ENCODE measurements around the gene NPTN.
"Not testable (repeated sequence)": the region's sequence is repeated elsewhere in the genome, so short reads cannot be mapped to it uniquely, and the experiment has no call there.

NPTN gene

DNA sequence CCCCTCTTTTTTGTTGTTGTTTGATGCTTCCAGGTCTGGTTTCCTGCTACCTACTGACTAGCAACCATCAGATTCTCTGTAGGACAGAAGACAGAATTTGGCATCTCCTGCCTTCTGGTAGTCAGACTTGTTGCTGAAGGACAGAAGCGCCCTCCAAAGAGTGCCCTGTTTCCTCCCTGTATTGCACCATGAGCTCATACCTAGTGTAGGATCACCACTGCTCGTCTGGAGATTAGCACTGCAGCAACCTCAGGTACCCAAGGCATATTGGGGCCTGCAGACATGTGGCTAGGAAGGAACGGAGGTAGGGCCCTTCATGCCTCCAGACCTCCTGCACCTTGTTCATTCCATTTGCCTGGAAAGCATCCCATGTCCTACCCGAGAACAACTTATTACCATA, 78.1 kb downstream of the NPTN start:
- TF ChIP-seq, protein P1, sequence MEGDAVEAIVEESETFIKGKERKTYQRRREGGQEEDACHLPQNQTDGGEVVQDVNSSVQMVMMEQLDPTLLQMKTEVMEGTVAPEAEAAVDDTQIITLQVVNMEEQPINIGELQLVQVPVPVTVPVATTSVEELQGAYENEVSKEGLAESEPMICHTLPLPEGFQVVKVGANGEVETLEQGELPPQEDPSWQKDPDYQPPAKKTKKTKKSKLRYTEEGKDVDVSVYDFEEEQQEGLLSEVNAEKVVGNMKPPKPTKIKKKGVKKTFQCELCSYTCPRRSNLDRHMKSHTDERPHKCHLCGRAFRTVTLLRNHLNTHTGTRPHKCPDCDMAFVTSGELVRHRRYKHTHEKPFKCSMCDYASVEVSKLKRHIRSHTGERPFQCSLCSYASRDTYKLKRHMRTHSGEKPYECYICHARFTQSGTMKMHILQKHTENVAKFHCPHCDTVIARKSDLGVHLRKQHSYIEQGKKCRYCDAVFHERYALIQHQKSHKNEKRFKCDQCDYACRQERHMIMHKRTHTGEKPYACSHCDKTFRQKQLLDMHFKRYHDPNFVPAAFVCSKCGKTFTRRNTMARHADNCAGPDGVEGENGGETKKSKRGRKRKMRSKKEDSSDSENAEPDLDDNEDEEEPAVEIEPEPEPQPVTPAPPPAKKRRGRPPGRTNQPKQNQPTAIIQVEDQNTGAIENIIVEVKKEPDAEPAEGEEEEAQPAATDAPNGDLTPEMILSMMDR (IDR thresholded peaks at IDR 0.05; ENCODE audit: low read depth, low read length): no peak
- DNase-seq (ENCODE audit: extremely low read depth, low read depth): no peak

DNA sequence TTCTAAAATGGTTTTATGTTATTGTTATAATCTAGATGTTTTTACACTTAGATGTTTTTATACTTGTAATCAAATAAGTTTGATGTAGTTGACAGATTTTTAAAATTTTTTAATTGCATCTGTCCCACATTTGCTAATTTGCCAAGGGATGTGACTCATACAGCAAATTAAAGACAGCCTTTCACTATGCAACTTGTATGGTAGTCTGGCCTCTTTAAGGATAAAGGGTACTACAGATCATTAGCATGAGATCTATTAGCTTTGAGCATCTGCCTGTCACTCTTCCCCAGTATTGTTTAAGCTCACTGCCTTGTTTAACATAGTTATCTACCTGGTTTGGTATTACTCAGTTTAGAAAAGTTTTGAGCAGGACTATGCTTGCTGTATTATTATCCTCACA, 83.0 kb downstream of the NPTN start:
- no peak for DNase-seq (ENCODE audit: extremely low read depth, low read depth)
- TF ChIP-seq, protein P1 (IDR thresholded peaks at IDR 0.05; ENCODE audit: low read depth, low read length): no peak

DNA sequence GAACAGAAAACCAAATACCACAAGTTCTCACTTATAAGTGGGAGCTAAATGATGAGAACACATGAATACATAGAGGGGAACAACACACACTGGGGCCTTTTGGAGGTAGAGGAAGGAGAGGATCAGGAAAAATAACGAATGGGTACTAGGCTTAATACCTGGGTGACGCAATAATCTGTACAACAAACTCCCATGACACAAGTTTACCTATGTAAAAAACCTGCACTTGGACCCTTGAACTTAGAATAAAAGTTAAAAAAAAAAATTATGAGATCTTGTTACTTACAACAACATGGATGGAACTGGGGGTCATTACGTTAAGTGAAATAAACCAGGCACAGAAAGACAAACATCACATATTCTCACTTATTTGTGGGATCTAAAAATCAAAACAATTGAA, 84.3 kb downstream of the NPTN start:
- not testable (repeated sequence) for DNase-seq (ENCODE audit: extremely low read depth, low read depth)

DNA sequence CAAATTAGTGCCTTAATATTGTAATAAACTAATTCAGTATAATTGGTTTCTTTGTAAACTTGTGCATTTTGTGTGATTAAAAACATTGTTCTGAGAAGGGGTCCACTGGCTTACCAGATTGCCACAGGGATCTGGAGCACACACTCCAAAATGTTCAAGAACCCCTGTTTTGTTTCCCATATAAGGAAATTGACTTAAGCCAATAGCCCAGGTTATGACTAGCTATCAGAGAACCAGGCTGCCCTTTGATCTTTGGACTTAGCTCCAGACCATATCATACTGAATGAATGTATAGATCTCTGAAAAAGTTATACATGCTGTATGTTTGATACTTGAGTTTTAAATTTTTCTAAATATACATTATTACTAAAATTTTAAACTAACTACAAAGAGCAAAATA, 91.7 kb downstream of the NPTN start:
- no peak for DNase-seq (ENCODE audit: extremely low read depth, low read depth)
- TF ChIP-seq, protein P1 (IDR thresholded peaks at IDR 0.05; ENCODE audit: low read depth, low read length): no peak

DNA sequence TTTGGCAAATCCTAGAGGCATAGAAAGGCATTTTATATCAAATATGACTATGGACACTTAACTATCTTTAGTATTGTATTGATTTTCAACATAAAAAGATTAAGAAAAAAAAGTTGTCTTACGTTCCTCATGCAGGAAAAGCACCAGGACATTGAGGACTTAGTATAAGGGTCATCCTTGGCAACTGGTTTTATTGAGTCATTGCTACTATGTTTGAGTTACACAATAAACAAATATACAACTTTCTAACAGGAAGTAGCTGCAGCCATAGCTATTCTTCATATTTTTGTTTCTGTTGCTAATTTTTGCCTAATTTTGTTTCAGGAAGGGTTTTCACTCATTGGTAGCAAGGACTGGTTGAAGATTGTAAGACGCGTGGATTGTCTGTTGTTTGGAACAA, 93.0 kb downstream of the NPTN start:
- TF ChIP-seq, protein P1 (IDR thresholded peaks at IDR 0.05; ENCODE audit: low read depth, low read length): no peak
- no peak for DNase-seq (ENCODE audit: extremely low read depth, low read depth)

DNA sequence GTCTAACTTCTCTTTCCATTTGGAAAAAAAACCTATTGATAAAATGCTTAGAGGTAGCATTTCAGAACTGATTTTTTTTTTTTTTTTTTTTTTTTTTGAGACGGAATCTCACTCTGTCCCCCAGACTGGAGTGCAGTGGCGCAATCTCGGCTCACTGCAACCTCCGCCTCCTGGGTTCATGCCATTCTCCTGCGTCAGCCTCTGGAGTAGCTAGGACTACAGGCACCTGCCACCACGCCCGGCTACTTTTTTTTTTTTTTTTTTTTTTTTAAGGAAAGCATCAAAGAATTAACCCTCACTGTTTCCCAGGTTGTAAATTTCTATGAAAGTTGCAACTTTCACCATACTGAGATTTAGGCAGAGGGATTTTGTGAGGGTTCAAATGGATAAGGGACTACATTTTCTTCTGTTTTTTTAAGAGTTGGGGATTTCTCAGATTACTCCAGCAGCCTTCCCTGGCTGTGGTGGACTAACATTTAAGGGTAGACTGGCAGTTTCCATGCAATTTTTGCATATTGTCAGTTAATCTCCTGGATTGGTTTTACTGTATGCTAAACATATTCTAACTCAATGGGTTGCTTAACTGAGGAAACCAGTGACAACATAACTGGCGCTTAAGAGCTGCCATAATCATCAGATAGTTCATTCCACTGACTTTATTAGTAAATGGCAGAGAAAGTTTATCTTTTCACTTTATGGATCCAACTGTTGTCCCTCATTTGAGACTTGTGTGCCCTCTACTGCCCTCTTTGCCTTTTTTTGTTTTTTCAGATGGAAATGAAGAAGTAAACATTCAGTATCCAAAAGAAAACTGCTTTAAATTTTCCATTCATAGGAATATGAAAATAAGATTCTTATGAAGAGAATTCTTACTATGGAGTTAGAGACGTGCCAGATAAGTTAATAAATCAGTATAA, 93.7 kb downstream of the NPTN start:
- TF ChIP-seq, protein P1 (IDR thresholded peaks at IDR 0.05; ENCODE audit: low read depth, low read length): no peak

DNA sequence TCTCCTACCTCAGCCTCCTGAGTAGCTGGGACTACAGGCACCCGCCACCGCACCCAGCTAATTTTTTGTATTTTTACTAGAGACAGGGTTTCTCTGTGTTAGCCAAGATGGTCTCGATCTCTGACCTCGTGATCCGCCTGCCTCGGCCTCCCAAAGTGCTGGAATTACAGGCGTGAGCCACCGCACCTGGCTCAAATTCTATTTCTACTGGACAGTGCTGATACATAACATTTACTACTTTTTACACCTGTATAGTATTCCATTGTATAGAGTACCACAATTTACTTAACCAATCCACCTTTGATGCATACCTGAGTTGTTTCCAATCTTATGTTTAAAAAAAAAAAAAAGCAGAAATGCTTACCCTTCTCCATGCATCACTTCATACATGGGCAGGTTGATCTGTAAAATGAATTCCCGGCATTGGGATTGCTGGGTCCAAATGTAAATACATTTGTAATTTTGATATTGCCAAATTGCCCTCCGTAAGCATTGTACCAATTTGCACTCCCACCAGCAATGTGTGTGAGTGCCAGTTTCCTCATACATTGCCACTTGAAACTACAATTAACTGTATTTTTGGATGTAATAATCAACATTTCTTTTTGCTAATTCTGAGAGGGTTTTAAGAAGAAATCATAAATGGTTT, 94.5 kb downstream of the NPTN start:
- DNase-seq (ENCODE audit: extremely low read depth, low read depth): no peak
- TF ChIP-seq, protein P1 (IDR thresholded peaks at IDR 0.05; ENCODE audit: low read depth, low read length): no peak

More for the DNA sequence above, 93.7 kb downstream of the NPTN start:
- DNase-seq (ENCODE audit: extremely low read depth, low read depth): no peak
